Measurements from ENCODE around the gene POPDC3. TPM values are rescaled to one million over a fixed set of nuclear protein-coding genes. Genes with fewer than 3 reads are reported as not detected.

The POPDC3 gene
- total and polyA plus RNA-seq, 4 donors: 0.18 to 1.9 (median 0.81) TPM

DNA sequence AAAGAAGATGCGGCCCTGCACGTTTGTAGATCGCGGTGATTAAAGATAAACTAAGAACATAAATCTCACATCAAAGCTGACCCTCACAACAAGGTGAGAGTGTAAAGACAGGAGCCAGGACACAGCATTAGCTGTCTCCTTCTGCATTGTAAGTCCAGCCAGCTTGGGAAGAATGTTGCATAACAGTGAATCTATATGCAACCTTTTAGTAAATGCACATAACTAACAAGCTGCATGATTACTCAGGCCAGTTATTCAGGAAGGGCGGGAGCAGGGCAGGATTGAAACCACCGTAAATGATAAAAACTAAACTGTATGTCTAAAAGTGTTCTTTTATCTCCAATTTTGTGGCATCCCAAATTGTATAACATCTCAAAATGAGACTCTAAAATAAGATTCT lies 57.1 kb downstream of the POPDC3 start:
- H3K9ac ChIP-seq (ENCODE audit: insufficient read depth in 1 of 2, low read length in 2 of 2): no peak overlapping the region
- H3K4me1 ChIP-seq (ENCODE audit: control insufficient read depth in 5 of 5, insufficient read depth in 5 of 5, low read length in 5 of 5): no peaks in the 10 kb centered on the region
- DNase-seq (no peak), ATAC-seq (ENCODE audit: insufficient read depth, low FRiP score) (no peak)
- no peaks in the 10 kb centered on the region for H3K9me3 ChIP-seq (ENCODE audit: control insufficient read depth in 4 of 4, insufficient read depth in 3 of 4, low read length in 3 of 4)
- H3K27me3 ChIP-seq (ENCODE audit: control insufficient read depth in 3 of 3, insufficient read depth in 3 of 3, low read length in 2 of 3): no peaks in the 10 kb centered on the region
- 73 to 76% methylated on average over 6 of the region's 6 CpGs for WGBS, 2 donors
- peaks cover 0 to 14% (median under 1%) of the 10 kb centered on the region in 4 donors for H3K36me3 ChIP-seq (ENCODE audit: control insufficient read depth in 4 of 4, insufficient read depth in 4 of 4, low read length in 4 of 4)
- no peak overlapping the region for H3K4me3 ChIP-seq
- TF ChIP-seq, protein P1, sequence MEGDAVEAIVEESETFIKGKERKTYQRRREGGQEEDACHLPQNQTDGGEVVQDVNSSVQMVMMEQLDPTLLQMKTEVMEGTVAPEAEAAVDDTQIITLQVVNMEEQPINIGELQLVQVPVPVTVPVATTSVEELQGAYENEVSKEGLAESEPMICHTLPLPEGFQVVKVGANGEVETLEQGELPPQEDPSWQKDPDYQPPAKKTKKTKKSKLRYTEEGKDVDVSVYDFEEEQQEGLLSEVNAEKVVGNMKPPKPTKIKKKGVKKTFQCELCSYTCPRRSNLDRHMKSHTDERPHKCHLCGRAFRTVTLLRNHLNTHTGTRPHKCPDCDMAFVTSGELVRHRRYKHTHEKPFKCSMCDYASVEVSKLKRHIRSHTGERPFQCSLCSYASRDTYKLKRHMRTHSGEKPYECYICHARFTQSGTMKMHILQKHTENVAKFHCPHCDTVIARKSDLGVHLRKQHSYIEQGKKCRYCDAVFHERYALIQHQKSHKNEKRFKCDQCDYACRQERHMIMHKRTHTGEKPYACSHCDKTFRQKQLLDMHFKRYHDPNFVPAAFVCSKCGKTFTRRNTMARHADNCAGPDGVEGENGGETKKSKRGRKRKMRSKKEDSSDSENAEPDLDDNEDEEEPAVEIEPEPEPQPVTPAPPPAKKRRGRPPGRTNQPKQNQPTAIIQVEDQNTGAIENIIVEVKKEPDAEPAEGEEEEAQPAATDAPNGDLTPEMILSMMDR (IDR thresholded peaks at IDR 0.05; ENCODE audit: control extremely low read depth, extremely low read depth): no peak
- no peak overlapping the region for H3K27ac ChIP-seq (ENCODE audit: low read depth in 1 of 2, low read length in 1 of 2)

DNA sequence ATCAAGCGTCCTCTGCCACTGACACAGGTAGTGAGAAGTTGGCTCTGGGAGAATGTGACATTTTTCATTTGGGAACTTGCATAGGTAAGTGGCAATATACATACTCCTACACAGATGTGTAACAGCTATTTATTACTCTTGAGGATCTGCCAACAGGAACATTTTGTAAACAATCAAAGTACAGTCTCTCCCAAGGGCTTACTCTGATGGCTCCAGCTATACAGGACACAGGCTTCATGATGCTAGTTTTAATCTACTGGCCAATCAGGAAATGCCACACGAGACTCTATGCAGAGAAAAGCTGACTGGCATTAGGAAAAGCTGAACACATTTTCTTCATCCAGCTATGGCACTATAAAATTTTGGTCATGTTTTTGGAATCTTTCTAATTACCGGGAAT lies 57.8 kb downstream of the POPDC3 start:
- Histone ChIP-seq H3K9ac (ENCODE audit: insufficient read depth in 1 of 2, low read length in 2 of 2) (no peak overlapping the region), H3K27ac (ENCODE audit: low read depth in 1 of 2, low read length in 1 of 2) (no peak overlapping the region), H3K36me3 (ENCODE audit: control insufficient read depth in 4 of 4, insufficient read depth in 4 of 4, low read length in 4 of 4) (peaks cover 0 to 20% (median 2%) of the 10 kb centered on the region in 4 donors), H3K4me3 (no peak overlapping the region), H3K27me3 (ENCODE audit: control insufficient read depth in 3 of 3, insufficient read depth in 3 of 3, low read length in 2 of 3) (no peaks in the 10 kb centered on the region), H3K4me1 (ENCODE audit: control insufficient read depth in 5 of 5, insufficient read depth in 5 of 5, low read length in 5 of 5) (no peaks in the 10 kb centered on the region), H3K9me3 (ENCODE audit: control insufficient read depth in 4 of 4, insufficient read depth in 3 of 4, low read length in 3 of 4) (no peaks in the 10 kb centered on the region)
- TF ChIP-seq, protein P1 (IDR thresholded peaks at IDR 0.05; ENCODE audit: control extremely low read depth, extremely low read depth): no peak
- ATAC-seq (ENCODE audit: insufficient read depth, low FRiP score) (no peak), DNase-seq (no peak)
- WGBS, 2 donors: 79 to 83% methylated on average over 3 of the region's 3 CpGs

DNA sequence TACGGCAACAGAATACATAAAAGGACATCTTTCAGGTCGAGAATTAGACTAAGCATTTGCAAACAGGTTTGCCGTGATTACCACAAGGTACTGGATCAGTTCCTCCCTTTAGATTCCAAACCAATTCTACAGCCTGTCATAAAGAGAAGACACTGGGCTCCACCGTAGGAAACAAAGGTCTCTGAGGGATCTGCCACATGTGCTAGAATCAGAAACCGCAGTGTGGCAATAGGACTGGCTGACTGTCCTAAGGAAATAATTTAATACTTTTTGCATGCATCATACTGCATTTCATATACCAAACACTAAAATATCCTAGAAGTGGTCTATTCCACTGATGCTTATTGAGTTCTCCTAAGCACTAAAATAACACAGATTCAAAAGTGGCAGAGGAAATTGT lies 59.2 kb downstream of the POPDC3 start:
- Histone ChIP-seq H3K4me3 (no peak overlapping the region), H3K36me3 (ENCODE audit: control insufficient read depth in 4 of 4, insufficient read depth in 4 of 4, low read length in 4 of 4) (peaks cover 0 to 22% (median 2%) of the 10 kb centered on the region in 4 donors), H3K27ac (ENCODE audit: low read depth in 1 of 2, low read length in 1 of 2) (no peak overlapping the region), H3K27me3 (ENCODE audit: control insufficient read depth in 3 of 3, insufficient read depth in 3 of 3, low read length in 2 of 3) (no peaks in the 10 kb centered on the region), H3K4me1 (ENCODE audit: control insufficient read depth in 5 of 5, insufficient read depth in 5 of 5, low read length in 5 of 5) (no peaks in the 10 kb centered on the region), H3K9ac (ENCODE audit: insufficient read depth in 1 of 2, low read length in 2 of 2) (no peak overlapping the region), H3K9me3 (ENCODE audit: control insufficient read depth in 4 of 4, insufficient read depth in 3 of 4, low read length in 3 of 4) (no peaks in the 10 kb centered on the region)
- ATAC-seq (ENCODE audit: insufficient read depth, low FRiP score) (no peak), DNase-seq (no peak)
- TF ChIP-seq, protein P1 (IDR thresholded peaks at IDR 0.05; ENCODE audit: control extremely low read depth, extremely low read depth): no peak
- 88 to 91% methylated on average over 5 of the region's 5 CpGs for WGBS, 2 donors

DNA sequence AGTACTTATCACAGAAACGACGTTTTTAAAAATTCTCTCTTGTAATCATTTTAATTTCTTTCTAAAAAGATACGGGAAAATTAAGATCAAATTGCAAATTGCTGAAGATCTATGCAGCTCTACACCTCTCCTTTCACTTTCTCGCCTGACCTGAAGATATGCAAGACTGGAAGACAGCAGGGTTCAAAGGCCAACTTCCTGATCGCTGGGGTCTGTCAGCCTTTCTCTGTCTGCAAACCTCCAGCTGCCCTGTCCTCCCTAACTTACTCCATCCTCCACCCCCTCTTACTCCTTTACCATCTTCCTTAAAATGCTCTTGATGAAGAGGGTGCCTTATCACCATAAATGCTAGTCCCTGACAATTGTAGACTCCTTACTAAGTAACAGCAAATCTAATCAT lies 63.7 kb downstream of the POPDC3 start:
- DNase-seq (no peak), ATAC-seq (ENCODE audit: insufficient read depth, low FRiP score) (no peak)
- TF ChIP-seq, protein P1 (IDR thresholded peaks at IDR 0.05; ENCODE audit: control extremely low read depth, extremely low read depth): no peak
- WGBS, 2 donors: 87 to 89% methylated on average over 5 of the region's 5 CpGs
- Histone ChIP-seq H3K36me3 (ENCODE audit: control insufficient read depth in 4 of 4, insufficient read depth in 4 of 4, low read length in 4 of 4) (peaks cover 0 to 27% (median 3%) of the 10 kb centered on the region in 4 donors), H3K27me3 (ENCODE audit: control insufficient read depth in 3 of 3, insufficient read depth in 3 of 3, low read length in 2 of 3) (no peaks in the 10 kb centered on the region), H3K9me3 (ENCODE audit: control insufficient read depth in 4 of 4, insufficient read depth in 3 of 4, low read length in 3 of 4) (no peaks in the 10 kb centered on the region), H3K27ac (ENCODE audit: low read depth in 1 of 2, low read length in 1 of 2) (no peak overlapping the region), H3K4me3 (no peak overlapping the region), H3K4me1 (ENCODE audit: control insufficient read depth in 5 of 5, insufficient read depth in 5 of 5, low read length in 5 of 5) (no peaks in the 10 kb centered on the region), H3K9ac (ENCODE audit: insufficient read depth in 1 of 2, low read length in 2 of 2) (no peak overlapping the region)

Measured in lung (tissue), 12 donors.